Natural killer cell (primary cell): Measurements from ENCODE around the gene SMPDL3A. TPM values are rescaled to one million over a fixed set of nuclear protein-coding genes. Genes with fewer than 3 reads are reported as not detected.

ENCODE experiments used
- ATAC-seq, 3 donors: fragments of 150-1000 bp in 2 of 3; fragments of 200-7000 bp in 1 of 3; cut with Tn5 transposase; 1 replicate in 1 of 3; 2 replicates in 2 of 3; pipeline ENCODE4 v1.10.0; 2021; ENCODE audit warnings: mild to moderate bottlenecking in 2 of 3, moderate library complexity in 2 of 3
- DNase-seq, 2 donors: peaks; one replicate each; pipeline versions ENCODE4 v3.0.0 to v3.0.0-alpha.2; 2013 to 2021; ENCODE audit warnings: mixed read lengths in 1 of 2
- H3K27ac ChIP-seq: one replicate; pipeline ENCODE4 v1.5.1; 2013; ENCODE audit warnings: mild to moderate bottlenecking, low read length
- H3K27me3 ChIP-seq: one replicate; pipeline ENCODE4 v1.6.1; 2013; ENCODE audit warnings: low read length; ENCODE audit not compliant: control insufficient read depth, insufficient read depth
- H3K36me3 ChIP-seq: one replicate; pipeline ENCODE4 v1.6.1; 2013; ENCODE audit warnings: low read length; ENCODE audit not compliant: control insufficient read depth, insufficient read depth
- H3K4me1 ChIP-seq: one replicate; pipeline ENCODE4 v1.6.1; 2013; ENCODE audit warnings: low read length; ENCODE audit not compliant: control insufficient read depth, insufficient read depth
- H3K4me3 ChIP-seq: one replicate; pipeline ENCODE4 v1.5.1; 2013; ENCODE audit warnings: low read length
- H3K9me3 ChIP-seq: one replicate; pipeline ENCODE4 v1.6.1; 2013; ENCODE audit warnings: low read length; ENCODE audit not compliant: control insufficient read depth, insufficient read depth
- H3K27ac Mint-ChIP-seq, 2 donors: one replicate each; pipeline ENCODE4 v1.8.0; 2022; ENCODE audit warnings: mild to moderate bottlenecking in 2 of 2, mixed read lengths in 2 of 2, moderate library complexity in 1 of 2
- H3K27me3 Mint-ChIP-seq, 2 donors: one replicate each; pipeline ENCODE4 v1.8.0; 2022; ENCODE audit warnings: low read depth in 2 of 2, mixed read lengths in 2 of 2
- H3K36me3 Mint-ChIP-seq: one replicate; pipeline ENCODE4 v1.8.0; 2022; ENCODE audit warnings: mixed read lengths
- H3K4me1 Mint-ChIP-seq, 2 donors: one replicate each; pipeline ENCODE4 v1.8.0; 2022; ENCODE audit warnings: mixed read lengths in 2 of 2
- H3K4me3 Mint-ChIP-seq: one replicate; pipeline ENCODE4 v1.8.0; 2022; ENCODE audit warnings: mild to moderate bottlenecking, moderate library complexity, mixed read lengths
- H3K9me3 Mint-ChIP-seq, 2 donors: one replicate each; pipeline ENCODE4 v1.8.0; 2022; ENCODE audit warnings: mixed read lengths in 2 of 2
- CTCF ChIP-seq: fragments of 200-600 bp; IDR thresholded peaks from one replicate; pipeline ENCODE4 v1.8.0; 2022; ENCODE audit warnings: antibody characterized with exemption
- WGBS: methylation state at CpG from one replicate; pipeline ENCODE4 v1.1.7; 2013; ENCODE audit warnings: missing lambda C conversion rate; ENCODE audit not compliant: insufficient coverage; 5-methylcytosine and 5-hydroxymethylcytosine counted together
- intact Hi-C: fragments of 100-400 bp; cut with micrococcal nuclease; formaldehyde crosslinking; loops from one replicate; pipeline ENCODE4 v1.14.2; 2022
- total RNA-seq, 4 donors: library from RNA; stranded (reverse); fragments of 120-200 nt in 1 of 4; gene quantifications; one replicate each; pipeline versions ENCODE4 v1.2.3 to v1.2.4, GENCODE V29; 2013 to 2022

Gene SMPDL3A
- total RNA-seq, 3 donors from 2014 or later (not counting 1 experiment from before 2014, with no cell fraction given): 1.1 to 4.3 (median 3.9) TPM

DNA sequence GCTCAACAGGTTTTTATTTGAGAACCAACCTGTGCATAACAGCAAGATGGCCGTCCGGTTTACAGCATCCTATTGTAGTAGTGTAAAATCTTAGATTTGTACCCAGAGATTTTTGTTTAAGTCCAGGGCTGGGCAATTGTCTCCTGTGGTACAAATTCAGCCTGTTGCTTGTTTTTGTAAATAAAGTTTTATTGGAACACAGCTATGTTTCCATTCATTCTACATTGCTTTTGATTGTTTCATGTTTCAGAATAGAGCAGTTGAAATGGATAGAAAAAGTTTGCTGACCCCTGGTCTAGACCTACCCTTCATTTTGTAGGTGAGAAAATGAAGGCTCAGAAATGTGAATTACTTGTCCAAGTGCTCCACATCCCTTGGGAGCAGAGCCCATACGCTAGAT is 8.5 kb downstream of the SMPDL3A start:
- H3K4me1 ChIP-seq: no peaks in the 10 kb centered on the region
- Mint-ChIP-seq H3K36me3 (no peaks in the 10 kb centered on the region), H3K9me3 (no peaks in the 10 kb centered on the region), H3K4me3 (no peak overlapping the region), H3K27ac (no peak overlapping the region), H3K4me1 (no peaks in the 10 kb centered on the region), H3K27me3 (peaks cover 10 to 22% of the 10 kb centered on the region in 2 donors)
- no peak for TF ChIP-seq CTCF
- no peaks in the 10 kb centered on the region for H3K27me3 ChIP-seq
- ATAC-seq (no peak), DNase-seq (no peak)
- intact Hi-C loops: no loop called here
- WGBS: 90% methylated on average over 3 of the region's 3 CpGs
- no peak overlapping the region for H3K4me3 ChIP-seq
- no peaks in the 10 kb centered on the region for H3K9me3 ChIP-seq
- no peaks in the 10 kb centered on the region for H3K36me3 ChIP-seq
- H3K27ac ChIP-seq: no peak overlapping the region

DNA sequence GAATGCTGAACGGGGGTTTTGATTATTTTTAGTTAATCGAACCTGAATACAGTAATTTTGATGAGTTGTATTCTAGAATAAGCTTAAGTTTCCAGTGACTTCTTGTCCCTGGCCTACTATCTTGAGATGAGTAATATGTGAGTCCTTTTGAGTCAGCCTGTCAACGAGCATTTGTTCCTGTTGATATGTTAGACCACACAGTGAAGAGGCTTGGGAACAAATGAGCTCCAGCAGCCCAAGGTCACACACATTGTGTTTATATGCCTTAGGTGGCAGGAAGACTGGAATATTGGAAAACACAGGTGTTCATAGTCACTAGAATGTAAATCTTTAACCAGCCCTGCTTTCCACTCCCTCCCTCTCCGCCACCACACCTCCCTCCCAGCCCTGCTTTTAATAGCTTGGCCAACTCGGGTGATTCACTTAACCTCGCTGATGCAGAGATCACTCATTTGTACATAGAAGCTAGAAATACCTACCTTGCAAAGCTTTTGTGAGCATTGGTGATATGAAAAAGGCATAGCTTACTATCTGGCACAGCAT is 9.1 kb downstream of the SMPDL3A start:
- no peaks in the 10 kb centered on the region for H3K9me3 ChIP-seq
- H3K27ac Mint-ChIP-seq: no peak overlapping the region
- no peak overlapping the region for H3K4me3 ChIP-seq
- intact Hi-C loops: no loop called here
- no peak overlapping the region for H3K4me3 Mint-ChIP-seq
- DNase-seq (no peak), ATAC-seq (no peak)
- H3K36me3 ChIP-seq: no peaks in the 10 kb centered on the region
- peaks cover 8 to 16% of the 10 kb centered on the region in 2 donors for H3K27me3 Mint-ChIP-seq
- H3K4me1 ChIP-seq: no peaks in the 10 kb centered on the region
- no peaks in the 10 kb centered on the region for H3K27me3 ChIP-seq
- no peaks in the 10 kb centered on the region for H3K4me1 Mint-ChIP-seq
- TF ChIP-seq CTCF: no peak
- H3K27ac ChIP-seq: no peak overlapping the region
- 76% methylated on average over 6 of the region's 6 CpGs for WGBS
- H3K9me3 Mint-ChIP-seq: no peaks in the 10 kb centered on the region
- no peaks in the 10 kb centered on the region for H3K36me3 Mint-ChIP-seq

DNA sequence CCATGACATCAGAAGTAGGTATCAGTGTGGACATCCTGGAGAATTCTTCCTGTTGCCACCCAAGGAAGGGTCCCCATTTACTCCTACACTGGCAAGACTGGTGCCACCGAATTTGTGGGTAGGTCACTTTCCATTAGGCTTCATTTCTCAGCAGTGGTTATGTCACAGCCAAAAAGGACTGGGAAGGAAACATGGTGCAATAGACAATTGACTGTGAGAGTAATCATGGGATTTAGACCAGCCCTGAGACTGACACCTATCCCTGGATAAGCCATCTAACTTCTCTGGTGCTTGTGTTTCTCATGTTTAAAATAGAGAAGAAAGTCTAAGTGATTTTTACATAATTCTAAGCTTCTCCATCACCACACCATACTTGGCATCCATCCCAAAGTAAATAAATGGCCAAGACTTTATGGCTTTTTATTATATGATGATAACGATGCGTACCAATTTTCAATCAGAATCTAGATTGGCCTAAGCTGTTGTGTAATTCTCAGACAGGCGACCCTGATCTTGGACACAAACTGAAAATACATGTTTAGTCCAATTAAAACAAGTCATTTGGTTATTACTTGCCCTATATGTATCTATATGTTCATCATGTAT is 10.2 kb downstream of the SMPDL3A start:
- Histone ChIP-seq H3K4me3 (no peak overlapping the region), H3K4me1 (no peaks in the 10 kb centered on the region), H3K36me3 (no peaks in the 10 kb centered on the region), H3K27ac (no peak overlapping the region), H3K9me3 (no peaks in the 10 kb centered on the region), H3K27me3 (no peaks in the 10 kb centered on the region)
- H3K27me3 Mint-ChIP-seq: peaks cover 4 to 7% of the 10 kb centered on the region in 2 donors
- TF ChIP-seq CTCF: no peak
- 91% methylated on average over 4 of the region's 4 CpGs for WGBS
- ATAC-seq (no peak), DNase-seq (no peak)
- no peak overlapping the region for H3K27ac Mint-ChIP-seq
- no peaks in the 10 kb centered on the region for H3K36me3 Mint-ChIP-seq
- H3K4me3 Mint-ChIP-seq: no peak overlapping the region
- intact Hi-C loops: no loop called here
- H3K9me3 Mint-ChIP-seq: no peaks in the 10 kb centered on the region
- H3K4me1 Mint-ChIP-seq: no peaks in the 10 kb centered on the region
